GM19328 (cell line): ENCODE measurements around the gene TOMM22.

Experiments used
- ATAC-seq: cut with Tn5 transposase; IDR thresholded peaks from one replicate; pipeline ENCODE4 v1.9.1; 2021; ENCODE audit warnings: mild to moderate bottlenecking, moderate library complexity; ENCODE audit not compliant: unreplicated experiment

TOMM22 gene

GRCh38 chr22:38694940-38695339 is 13.2 kb downstream of the TOMM22 start:
- no peak for ATAC-seq

GRCh38 chr22:38696606-38697424 is 15.1 kb downstream of the TOMM22 start:
- no peak for ATAC-seq

- no peak for ATAC-seq
Observed at GRCh38 chr22:38697425-38698089, 15.8 kb downstream of the TOMM22 start.

- ATAC-seq: no peak
Observed at GRCh38 chr22:38698407-38699094, 16.8 kb downstream of the TOMM22 start.

- no peak for ATAC-seq
Observed at GRCh38 chr22:38699143-38699542, 17.4 kb downstream of the TOMM22 start.

GRCh38 chr22:38699784-38700183 is 18.0 kb downstream of the TOMM22 start:
- no peak for ATAC-seq

- no peak for ATAC-seq
Observed at GRCh38 chr22:38700270-38700788, 18.6 kb downstream of the TOMM22 start.

GRCh38 chr22:38700789-38701628 is 19.3 kb downstream of the TOMM22 start, which contains the start of gene JOSD1:
Gene JOSD1 (minus strand): TSS chr22:38700943. CDS start chr22:38699987, 956 bp downstream.
- ATAC-seq: peak; percentile 40

- no peak for ATAC-seq
Observed at GRCh38 chr22:38704654-38705234, 23.0 kb downstream of the TOMM22 start.

GRCh38 chr22:38705235-38706100 is 23.7 kb downstream of the TOMM22 start, which contains the start of gene GTPBP1:
Gene GTPBP1 (plus strand): TSS chr22:38705944. CDS start chr22:38705956, 12 bp downstream.
- peak; percentile 64 for ATAC-seq

- ATAC-seq: peak; percentile 3
Observed at GRCh38 chr22:38706101-38706900, 24.5 kb downstream of the TOMM22 start.

- ATAC-seq: no peak
Observed at GRCh38 chr22:38706901-38707195, 25.1 kb downstream of the TOMM22 start.

GRCh38 chr22:38707346-38707745 is 25.6 kb downstream of the TOMM22 start:
- no peak for ATAC-seq

- ATAC-seq: no peak
Observed at GRCh38 chr22:38707984-38708383, 26.2 kb downstream of the TOMM22 start.

GRCh38 chr22:38709306-38709705 is 27.5 kb downstream of the TOMM22 start:
- no peak for ATAC-seq

GRCh38 chr22:38710351-38710750 is 28.6 kb downstream of the TOMM22 start:
- ATAC-seq: no peak

GRCh38 chr22:38710866-38711265 is 29.1 kb downstream of the TOMM22 start:
- no peak for ATAC-seq

- no peak for ATAC-seq
Observed at GRCh38 chr22:38712486-38713207, 30.9 kb downstream of the TOMM22 start.
